ENCODE measurements around the gene MEIS2.

- no peak for TF ChIP-seq CTCF (conservative IDR thresholded peaks at IDR 0.05; ENCODE audit: low read length)
- no peak for TF ChIP-seq EZH2phosphoT487 (IDR thresholded peaks at IDR 0.05; ENCODE audit: borderline replicate concordance)
These were observed 22.6 kb downstream of the MEIS2 start for GRCh38 chr15:37077623-37078351.
